ENCODE measurements around the gene TMEM156.
"Not testable (repeated sequence)": the region's sequence is repeated elsewhere in the genome, so short reads cannot be mapped to it uniquely, and the experiment has no call there.

Gene TMEM156

GRCh38 chr4:38941906-38942305, 90.3 kb downstream of the TMEM156 start:
- H3K4me3 Mint-ChIP-seq = not testable (repeated sequence)

GRCh38 chr4:38940476-38940875, 91.7 kb downstream of the TMEM156 start:
- H3K4me1 Mint-ChIP-seq = no peaks in the 10 kb centered on the region
- H3K9me3 Mint-ChIP-seq = no peaks in the 10 kb centered on the region
- no peak overlapping the region for H3K4me3 Mint-ChIP-seq
- DNase-seq (ENCODE audit: low spot score in 2 of 2) (no peak), ATAC-seq (replicated peaks; ENCODE audit: extremely low read depth, poor library complexity, severe bottlenecking) (no peak)
- H3K27ac Mint-ChIP-seq (ENCODE audit: low read depth) = no peak overlapping the region
- H3K27me3 Mint-ChIP-seq = no peaks in the 10 kb centered on the region
- H3K36me3 Mint-ChIP-seq (ENCODE audit: insufficient read depth) = no peaks in the 10 kb centered on the region

More at GRCh38 chr4:38941906-38942305, 90.3 kb downstream of the TMEM156 start:
- not testable (repeated sequence) for H3K27me3 Mint-ChIP-seq; H3K36me3 Mint-ChIP-seq (ENCODE audit: insufficient read depth); H3K4me1 Mint-ChIP-seq; ATAC-seq (replicated peaks; ENCODE audit: extremely low read depth, poor library complexity, severe bottlenecking); DNase-seq (ENCODE audit: low spot score in 2 of 2); H3K9me3 Mint-ChIP-seq; H3K27ac Mint-ChIP-seq (ENCODE audit: low read depth)

- Mint-ChIP-seq H3K27ac (ENCODE audit: low read depth) (no peak overlapping the region), H3K27me3 (no peaks in the 10 kb centered on the region), H3K4me3 (no peak overlapping the region), H3K36me3 (ENCODE audit: insufficient read depth) (no peaks in the 10 kb centered on the region), H3K9me3 (no peaks in the 10 kb centered on the region), H3K4me1 (no peaks in the 10 kb centered on the region)
- ATAC-seq (replicated peaks; ENCODE audit: extremely low read depth, poor library complexity, severe bottlenecking) (no peak), DNase-seq (ENCODE audit: low spot score in 2 of 2) (no peak)
Observed at GRCh38 chr4:38939165-38939564, 93.0 kb downstream of the TMEM156 start.

GRCh38 chr4:38935391-38936073, 96.7 kb downstream of the TMEM156 start:
- Mint-ChIP-seq H3K4me1 (no peaks in the 10 kb centered on the region), H3K27ac (ENCODE audit: low read depth) (no peak overlapping the region), H3K27me3 (no peaks in the 10 kb centered on the region), H3K36me3 (ENCODE audit: insufficient read depth) (no peaks in the 10 kb centered on the region), H3K4me3 (no peak overlapping the region), H3K9me3 (no peaks in the 10 kb centered on the region)
- DNase-seq (ENCODE audit: low spot score in 2 of 2) = no peak
- no peak for ATAC-seq (replicated peaks; ENCODE audit: extremely low read depth, poor library complexity, severe bottlenecking)

DNA sequence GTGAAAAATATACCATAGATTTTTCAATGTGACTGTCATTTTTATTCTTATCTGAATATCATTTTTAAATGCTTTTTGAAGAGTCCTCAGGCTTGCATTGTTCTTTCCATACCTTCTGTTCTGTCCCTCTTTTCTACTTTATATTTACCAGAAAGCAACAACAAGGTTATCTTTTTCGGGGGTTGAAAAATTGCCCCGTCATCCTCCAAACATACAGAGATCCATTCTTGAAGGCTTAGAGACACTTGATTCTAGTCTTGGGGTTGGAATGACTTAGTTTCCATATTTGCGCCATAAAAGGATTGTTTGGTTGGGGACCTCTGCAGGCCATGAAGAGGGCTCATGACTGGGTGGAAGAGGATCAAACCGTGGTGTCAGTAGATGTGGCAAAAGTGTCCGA, 101.1 kb downstream of the TMEM156 start:
- peaks cover 20% of the 10 kb centered on the region for H3K27me3 Mint-ChIP-seq
- no peaks in the 10 kb centered on the region for H3K4me1 Mint-ChIP-seq
- no peak for ATAC-seq (replicated peaks; ENCODE audit: extremely low read depth, poor library complexity, severe bottlenecking)
- H3K27ac Mint-ChIP-seq (ENCODE audit: low read depth) = no peak overlapping the region
- no peaks in the 10 kb centered on the region for H3K9me3 Mint-ChIP-seq
- no peaks in the 10 kb centered on the region for H3K36me3 Mint-ChIP-seq (ENCODE audit: insufficient read depth)
- DNase-seq (ENCODE audit: low spot score in 2 of 2) = no peak
- H3K4me3 Mint-ChIP-seq = no peak overlapping the region

DNA sequence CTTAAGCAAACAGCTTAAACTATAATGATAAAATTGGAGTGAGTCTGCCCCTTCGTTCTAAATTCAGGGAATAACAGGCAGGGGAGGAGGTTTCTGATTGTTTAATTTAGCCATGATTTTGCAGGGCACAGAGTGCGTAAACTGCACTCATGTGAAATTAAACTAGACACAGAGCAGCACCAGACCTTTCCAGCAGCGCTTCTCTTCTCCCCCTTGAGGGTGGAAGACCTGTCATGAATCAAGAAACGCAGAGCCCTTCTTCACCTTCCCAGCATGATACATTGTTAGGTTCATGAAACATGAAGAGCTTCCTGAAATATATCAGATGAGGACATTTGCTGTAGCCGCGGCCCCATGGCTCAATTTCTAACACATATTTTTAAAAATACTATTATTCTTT, 101.5 kb downstream of the TMEM156 start:
- H3K4me3 Mint-ChIP-seq = no peak overlapping the region
- H3K9me3 Mint-ChIP-seq = no peaks in the 10 kb centered on the region
- H3K4me1 Mint-ChIP-seq = no peaks in the 10 kb centered on the region
- H3K27ac Mint-ChIP-seq (ENCODE audit: low read depth) = no peak overlapping the region
- no peak for DNase-seq (ENCODE audit: low spot score in 2 of 2)
- H3K27me3 Mint-ChIP-seq = peaks cover 20% of the 10 kb centered on the region
- no peak for ATAC-seq (replicated peaks; ENCODE audit: extremely low read depth, poor library complexity, severe bottlenecking)
- H3K36me3 Mint-ChIP-seq (ENCODE audit: insufficient read depth) = no peaks in the 10 kb centered on the region

- Mint-ChIP-seq H3K36me3 (ENCODE audit: insufficient read depth) (no peaks in the 10 kb centered on the region), H3K4me1 (no peaks in the 10 kb centered on the region)
- no peak for DNase-seq (ENCODE audit: low spot score in 2 of 2)
Observed at GRCh38 chr4:38930204-38930603, 102.0 kb downstream of the TMEM156 start.

GRCh38 chr4:38928974-38929373, 103.2 kb downstream of the TMEM156 start:
- H3K4me1 Mint-ChIP-seq = no peaks in the 10 kb centered on the region
- no peak for DNase-seq (ENCODE audit: low spot score in 2 of 2)
- H3K36me3 Mint-ChIP-seq (ENCODE audit: insufficient read depth) = no peaks in the 10 kb centered on the region
- no peaks in the 10 kb centered on the region for H3K9me3 Mint-ChIP-seq
- H3K27ac Mint-ChIP-seq (ENCODE audit: low read depth) = no peak overlapping the region
- no peak overlapping the region for H3K4me3 Mint-ChIP-seq
- ATAC-seq (replicated peaks; ENCODE audit: extremely low read depth, poor library complexity, severe bottlenecking) = no peak
- H3K27me3 Mint-ChIP-seq = peaks cover 20% of the 10 kb centered on the region

More at GRCh38 chr4:38930204-38930603, 102.0 kb downstream of the TMEM156 start:
- H3K4me3 Mint-ChIP-seq = no peak overlapping the region
- no peaks in the 10 kb centered on the region for H3K9me3 Mint-ChIP-seq
- no peak for ATAC-seq (replicated peaks; ENCODE audit: extremely low read depth, poor library complexity, severe bottlenecking)
- no peak overlapping the region for H3K27ac Mint-ChIP-seq (ENCODE audit: low read depth)
- peaks cover 20% of the 10 kb centered on the region for H3K27me3 Mint-ChIP-seq

- ATAC-seq (replicated peaks; ENCODE audit: extremely low read depth, poor library complexity, severe bottlenecking) = no peak
Observed at GRCh38 chr4:38928568-38928967, 103.6 kb downstream of the TMEM156 start.

GRCh38 chr4:38926896-38927295, 105.3 kb downstream of the TMEM156 start:
- Mint-ChIP-seq H3K4me1 (no peaks in the 10 kb centered on the region), H3K4me3 (no peak overlapping the region), H3K9me3 (no peaks in the 10 kb centered on the region), H3K27me3 (peaks cover 28% of the 10 kb centered on the region), H3K36me3 (ENCODE audit: insufficient read depth) (no peaks in the 10 kb centered on the region), H3K27ac (ENCODE audit: low read depth) (no peak overlapping the region)
- no peak for DNase-seq (ENCODE audit: low spot score in 2 of 2)
- no peak for ATAC-seq (replicated peaks; ENCODE audit: extremely low read depth, poor library complexity, severe bottlenecking)

More at GRCh38 chr4:38928568-38928967, 103.6 kb downstream of the TMEM156 start:
- Mint-ChIP-seq H3K27me3 (peaks cover 20% of the 10 kb centered on the region), H3K4me3 (no peak overlapping the region), H3K4me1 (no peaks in the 10 kb centered on the region), H3K36me3 (ENCODE audit: insufficient read depth) (no peaks in the 10 kb centered on the region), H3K27ac (ENCODE audit: low read depth) (no peak overlapping the region), H3K9me3 (no peaks in the 10 kb centered on the region)
- DNase-seq (ENCODE audit: low spot score in 2 of 2) = no peak

GRCh38 chr4:38925492-38926413, 106.5 kb downstream of the TMEM156 start:
- no peaks in the 10 kb centered on the region for H3K4me1 Mint-ChIP-seq
- ATAC-seq (replicated peaks; ENCODE audit: extremely low read depth, poor library complexity, severe bottlenecking) = no peak
- H3K36me3 Mint-ChIP-seq (ENCODE audit: insufficient read depth) = no peaks in the 10 kb centered on the region
- H3K27me3 Mint-ChIP-seq = peaks cover 36% of the 10 kb centered on the region
- no peak overlapping the region for H3K4me3 Mint-ChIP-seq
- H3K9me3 Mint-ChIP-seq = no peaks in the 10 kb centered on the region
- no peak for DNase-seq (ENCODE audit: low spot score in 2 of 2)
- no peak overlapping the region for H3K27ac Mint-ChIP-seq (ENCODE audit: low read depth)

DNA sequence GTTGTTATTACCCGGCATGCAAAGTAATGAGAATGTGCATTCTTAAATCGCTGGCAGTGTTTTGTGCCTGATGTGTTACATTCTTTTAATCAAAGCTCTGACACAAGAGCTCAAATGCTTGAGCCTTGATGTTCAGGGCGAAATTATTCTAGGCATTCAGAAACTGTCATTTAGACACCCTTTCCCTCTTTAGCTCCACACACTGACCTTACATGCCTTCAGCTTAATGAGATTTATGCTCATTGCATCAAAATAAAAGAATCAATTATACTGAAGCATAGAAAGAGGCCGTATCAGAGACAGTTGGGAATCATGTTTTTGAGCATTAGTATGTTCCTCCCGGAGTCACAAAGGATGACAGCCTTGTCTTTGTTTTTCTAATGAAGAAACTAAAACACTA, 107.9 kb downstream of the TMEM156 start:
- DNase-seq (ENCODE audit: low spot score in 2 of 2) (no peak), ATAC-seq (replicated peaks; ENCODE audit: extremely low read depth, poor library complexity, severe bottlenecking) (no peak)
- no peaks in the 10 kb centered on the region for H3K36me3 Mint-ChIP-seq (ENCODE audit: insufficient read depth)
- no peaks in the 10 kb centered on the region for H3K4me1 Mint-ChIP-seq
- H3K4me3 Mint-ChIP-seq = no peak overlapping the region
- no peaks in the 10 kb centered on the region for H3K9me3 Mint-ChIP-seq
- no peak overlapping the region for H3K27ac Mint-ChIP-seq (ENCODE audit: low read depth)
- H3K27me3 Mint-ChIP-seq = peaks cover 33% of the 10 kb centered on the region

DNA sequence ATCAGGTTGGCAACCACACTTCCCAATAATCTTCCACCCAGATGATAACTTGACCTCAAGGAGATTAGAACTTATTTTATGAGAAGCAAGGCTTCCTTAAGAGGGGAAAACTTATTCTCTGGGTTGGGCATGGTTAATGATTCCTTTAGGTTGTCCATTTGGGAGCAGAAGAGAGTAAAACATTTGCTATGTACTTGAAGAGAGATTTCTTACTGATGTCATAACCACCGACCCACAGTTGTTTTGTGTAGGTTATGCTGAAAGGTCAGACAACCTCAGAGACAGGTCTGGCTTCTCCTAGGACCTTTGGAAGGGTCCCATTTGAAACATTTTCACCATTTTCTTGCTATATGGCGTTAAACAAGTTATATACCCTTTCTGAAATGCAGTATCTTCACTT, 108.5 kb downstream of the TMEM156 start:
- no peaks in the 10 kb centered on the region for H3K36me3 Mint-ChIP-seq (ENCODE audit: insufficient read depth)

More for the DNA sequence above, 108.5 kb downstream of the TMEM156 start:
- Mint-ChIP-seq H3K27ac (ENCODE audit: low read depth) (no peak overlapping the region), H3K4me3 (no peak overlapping the region), H3K4me1 (no peaks in the 10 kb centered on the region), H3K27me3 (peaks cover 26% of the 10 kb centered on the region), H3K9me3 (no peaks in the 10 kb centered on the region)
- no peak for ATAC-seq (replicated peaks; ENCODE audit: extremely low read depth, poor library complexity, severe bottlenecking)
- DNase-seq (ENCODE audit: low spot score in 2 of 2) = no peak
